ENCODE data around the gene ADCY7. TPM values are rescaled to one million over a fixed set of nuclear protein-coding genes. Genes with fewer than 3 reads are reported as not detected.
"Not testable (repeated sequence)": the region's sequence is repeated elsewhere in the genome, so short reads cannot be mapped to it uniquely, and the experiment has no call there.

The ADCY7 gene
- total RNA-seq, 1 donor from 2014 or later, result 18.6 TPM

GRCh38 chr16:50335196-50335958 lies 69.0 kb downstream of the ADCY7 start:
- DNase-seq (ENCODE audit: low spot score), result no peak

DNA sequence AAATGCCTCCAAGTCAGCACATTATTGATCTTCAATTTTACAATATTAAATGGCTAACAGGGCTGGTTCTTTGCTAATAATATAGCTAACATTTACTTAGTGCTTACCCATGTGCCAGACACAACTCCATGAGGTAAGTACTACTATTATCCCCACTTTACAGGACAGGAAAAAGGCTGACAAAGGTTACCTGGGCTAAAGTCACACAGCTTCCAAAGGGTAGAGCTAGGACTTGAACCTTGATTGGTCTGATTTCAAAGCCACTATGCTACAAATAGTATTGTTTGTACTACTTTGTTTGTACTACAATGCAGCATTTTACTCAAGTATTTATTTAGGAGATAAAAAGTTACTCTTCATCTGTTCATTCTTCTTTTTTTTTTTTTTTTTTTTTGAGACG lies 70.5 kb downstream of the ADCY7 start:
- DNase-seq (ENCODE audit: low spot score), result no peak

DNA sequence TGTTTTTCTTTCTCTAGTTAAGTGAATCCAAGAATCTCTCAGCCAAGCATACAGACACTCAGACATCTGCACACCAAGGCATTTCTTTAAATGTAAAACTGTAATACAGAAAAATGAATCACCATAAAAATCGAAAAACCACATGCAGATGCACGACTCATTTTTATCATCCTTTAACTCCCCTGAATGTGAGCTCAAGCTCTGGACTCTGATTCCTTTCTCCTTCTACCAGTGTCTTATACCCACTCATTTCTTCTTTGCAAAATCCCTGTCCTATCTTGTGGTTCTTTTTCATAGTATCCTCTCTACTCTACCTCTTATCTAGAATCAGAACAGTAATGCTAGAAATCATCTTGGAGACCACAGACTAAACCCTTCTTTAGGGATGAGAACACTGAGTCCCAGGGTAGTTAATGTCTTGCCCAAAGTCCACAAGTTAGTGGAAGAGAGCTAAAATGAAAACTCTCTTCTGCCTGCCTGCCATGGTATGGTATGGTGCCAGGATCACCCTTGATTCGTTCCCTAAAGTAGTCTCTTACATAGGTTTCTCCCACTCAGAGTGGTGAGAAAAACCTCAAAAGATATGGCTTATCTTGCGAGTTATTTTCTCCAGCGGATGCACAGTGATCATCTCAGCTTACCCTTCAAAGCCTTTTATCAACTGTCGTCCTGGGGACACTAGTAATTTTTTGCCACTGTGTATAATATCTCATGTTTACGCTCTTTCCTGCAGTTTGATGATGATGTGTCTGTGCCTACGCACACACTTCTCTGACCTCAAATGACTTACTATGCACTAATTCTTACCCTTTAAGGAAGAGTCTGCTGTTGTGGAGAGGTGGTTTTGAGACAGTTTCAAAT lies 72.2 kb downstream of the ADCY7 start:
- DNase-seq (ENCODE audit: low spot score), result no peak

- DNase-seq (ENCODE audit: low spot score), result no peak
Measured at GRCh38 chr16:50340578-50340977, 74.2 kb downstream of the ADCY7 start.

DNA sequence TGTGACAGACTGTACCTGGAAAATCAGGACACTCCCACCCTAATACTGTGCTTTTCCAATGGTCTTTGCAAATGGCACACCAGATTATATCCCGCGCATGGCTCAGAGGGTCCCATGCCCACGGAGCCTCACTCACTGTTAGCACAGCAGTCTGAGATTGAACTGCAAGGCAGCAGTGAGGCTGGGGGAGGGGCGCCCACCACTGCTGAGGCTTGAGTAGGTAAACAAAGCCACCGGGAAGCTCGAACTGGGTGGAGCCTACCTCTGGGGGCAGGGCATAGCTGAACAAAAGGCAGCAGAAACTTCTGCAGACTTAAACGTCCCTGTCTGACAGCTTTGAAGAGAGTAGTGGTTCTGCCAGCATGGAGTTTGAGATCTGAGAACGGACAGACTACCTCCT lies 77.2 kb downstream of the ADCY7 start:
- DNase-seq (ENCODE audit: low spot score), result not testable (repeated sequence)

DNA sequence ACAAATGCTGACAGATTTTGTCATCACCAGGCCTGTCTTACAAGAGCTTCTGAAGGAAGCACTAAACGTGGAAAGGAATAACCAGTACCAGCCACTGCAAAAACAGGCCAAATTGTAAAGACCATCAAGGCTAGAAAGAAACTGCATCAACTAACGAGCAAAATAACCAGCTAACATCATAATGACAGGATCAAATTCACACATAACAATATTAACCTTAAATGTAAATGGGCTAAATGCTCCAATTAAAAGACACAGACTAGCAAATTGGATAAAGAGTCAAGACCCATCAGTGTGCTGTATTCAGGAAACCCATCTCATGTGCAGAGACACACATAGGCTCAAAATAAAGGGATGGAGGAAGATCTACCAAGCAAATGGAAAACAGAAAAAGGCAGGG lies 78.9 kb downstream of the ADCY7 start:
- DNase-seq (ENCODE audit: low spot score), result not testable (repeated sequence)

GRCh38 chr16:50351116-50351515 lies 84.8 kb downstream of the ADCY7 start:
- DNase-seq (ENCODE audit: low spot score), result no peak

GRCh38 chr16:50351952-50352351 lies 85.6 kb downstream of the ADCY7 start:
- no peak for DNase-seq (ENCODE audit: low spot score)

GRCh38 chr16:50354082-50354481 lies 87.7 kb downstream of the ADCY7 start:
- DNase-seq (ENCODE audit: low spot score), result no peak

DNA sequence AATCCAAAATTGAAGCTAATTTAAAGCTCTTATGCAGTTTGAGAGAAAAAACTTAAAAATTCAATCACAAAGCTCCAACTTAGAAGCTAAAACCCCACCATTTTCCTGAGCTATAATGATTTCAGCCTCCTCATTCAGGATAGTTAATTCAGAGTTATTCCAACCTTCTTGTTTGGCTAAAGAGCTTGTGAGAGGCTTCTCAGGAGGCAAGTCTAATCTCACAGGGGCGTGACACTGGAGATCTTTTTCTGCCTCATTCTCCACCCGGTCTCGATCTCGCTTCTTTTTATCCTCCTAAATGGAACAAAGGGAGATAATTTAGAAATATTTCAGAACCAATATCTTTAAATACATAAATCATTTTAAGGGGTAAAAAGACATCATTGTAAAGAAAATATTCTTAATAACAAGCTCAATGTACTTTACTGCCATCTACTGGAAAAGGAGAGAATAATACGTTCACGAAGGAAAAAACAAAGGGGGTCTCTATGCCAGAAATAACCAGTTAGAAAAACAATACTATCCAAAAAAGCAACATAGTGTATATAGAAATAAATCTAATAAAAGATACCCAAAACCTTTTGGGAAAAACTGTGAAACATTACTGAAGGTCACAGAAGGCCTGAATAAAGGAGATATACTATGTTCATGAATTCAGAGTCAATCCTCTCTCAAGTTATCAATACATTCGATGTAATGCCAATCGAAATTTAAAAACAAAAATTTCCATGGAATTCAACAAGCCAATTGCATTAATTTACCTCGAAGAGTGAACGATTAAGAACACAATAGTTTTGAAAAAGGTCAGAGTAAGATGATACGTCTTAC lies 88.5 kb downstream of the ADCY7 start:
- DNase-seq (ENCODE audit: low spot score), result no peak

GRCh38 chr16:50359626-50360025 lies 93.3 kb downstream of the ADCY7 start:
- no peak for DNase-seq (ENCODE audit: low spot score)

DNA sequence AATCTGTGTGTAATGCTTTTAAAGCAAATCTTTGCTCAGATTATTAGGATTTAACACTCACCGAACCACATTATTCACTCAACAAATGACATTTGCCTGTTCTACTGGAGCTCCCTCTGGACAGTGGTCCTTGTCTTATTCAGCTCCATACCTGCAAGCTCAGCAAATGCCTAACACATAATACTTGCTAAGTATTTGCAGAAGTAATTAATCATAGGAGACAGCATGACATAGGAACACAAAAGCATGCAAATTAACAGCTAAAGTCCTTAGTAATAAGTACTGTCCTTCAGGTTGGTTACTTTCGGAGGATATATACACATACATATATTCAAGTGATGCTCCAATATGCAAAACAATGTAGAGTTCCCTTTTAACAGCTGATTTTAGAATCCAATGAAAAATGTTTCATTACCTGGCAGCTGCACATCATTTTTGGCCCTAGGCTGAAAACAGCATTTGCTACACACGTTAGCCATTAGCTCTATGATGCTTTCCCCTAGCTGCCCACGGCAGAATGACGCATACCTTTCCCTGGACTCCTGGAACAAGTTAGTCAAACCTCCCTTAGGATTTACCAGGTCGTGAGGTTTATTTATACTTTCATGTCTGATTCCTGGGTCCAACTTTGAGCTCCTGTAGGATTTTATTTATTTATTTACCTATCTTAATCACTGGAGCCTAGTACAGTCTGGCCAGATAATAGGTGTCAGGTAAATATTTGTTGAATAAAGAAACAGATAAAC lies 93.9 kb downstream of the ADCY7 start:
- DNase-seq (ENCODE audit: low spot score), result no peak

DNA sequence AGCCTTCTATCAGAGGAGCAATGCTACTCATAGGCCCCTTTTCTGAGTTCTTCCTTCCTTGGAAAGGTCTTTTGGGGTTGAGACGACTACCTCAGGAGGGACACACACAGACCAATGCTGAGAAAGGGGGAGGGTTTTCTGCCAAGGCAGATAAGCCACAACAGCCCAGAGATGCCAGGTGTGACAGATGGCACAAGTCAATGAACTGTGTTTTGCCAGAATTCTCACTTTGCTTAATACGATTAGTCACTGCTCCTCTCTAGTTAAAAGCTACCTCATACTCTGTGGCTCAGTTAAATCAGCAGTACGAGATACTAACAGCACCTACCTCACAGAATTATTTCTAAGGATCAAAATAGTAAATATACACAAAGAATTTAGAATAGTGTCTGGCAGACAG lies 94.4 kb downstream of the ADCY7 start:
- DNase-seq (ENCODE audit: low spot score), result no peak

DNA sequence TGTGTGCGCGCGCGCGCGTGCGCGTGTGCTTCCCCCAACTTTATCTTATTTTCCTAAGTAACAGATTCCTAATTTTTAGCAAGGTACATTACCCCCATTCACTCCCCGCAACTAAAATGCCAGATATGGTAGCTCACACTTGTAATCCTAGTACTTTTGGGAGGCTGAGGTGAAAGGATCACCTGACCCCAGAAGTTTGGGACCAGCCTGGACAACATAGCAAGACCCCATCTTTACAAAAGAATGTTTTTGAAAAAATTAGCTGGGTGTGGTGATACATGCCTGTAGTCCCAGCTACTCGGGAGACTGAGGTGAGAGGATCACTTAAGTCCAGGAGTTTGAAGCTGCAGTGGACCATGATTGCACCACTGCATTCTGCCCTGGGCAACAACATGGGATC lies 97.3 kb downstream of the ADCY7 start:
- DNase-seq (ENCODE audit: low spot score), result no peak

DNA sequence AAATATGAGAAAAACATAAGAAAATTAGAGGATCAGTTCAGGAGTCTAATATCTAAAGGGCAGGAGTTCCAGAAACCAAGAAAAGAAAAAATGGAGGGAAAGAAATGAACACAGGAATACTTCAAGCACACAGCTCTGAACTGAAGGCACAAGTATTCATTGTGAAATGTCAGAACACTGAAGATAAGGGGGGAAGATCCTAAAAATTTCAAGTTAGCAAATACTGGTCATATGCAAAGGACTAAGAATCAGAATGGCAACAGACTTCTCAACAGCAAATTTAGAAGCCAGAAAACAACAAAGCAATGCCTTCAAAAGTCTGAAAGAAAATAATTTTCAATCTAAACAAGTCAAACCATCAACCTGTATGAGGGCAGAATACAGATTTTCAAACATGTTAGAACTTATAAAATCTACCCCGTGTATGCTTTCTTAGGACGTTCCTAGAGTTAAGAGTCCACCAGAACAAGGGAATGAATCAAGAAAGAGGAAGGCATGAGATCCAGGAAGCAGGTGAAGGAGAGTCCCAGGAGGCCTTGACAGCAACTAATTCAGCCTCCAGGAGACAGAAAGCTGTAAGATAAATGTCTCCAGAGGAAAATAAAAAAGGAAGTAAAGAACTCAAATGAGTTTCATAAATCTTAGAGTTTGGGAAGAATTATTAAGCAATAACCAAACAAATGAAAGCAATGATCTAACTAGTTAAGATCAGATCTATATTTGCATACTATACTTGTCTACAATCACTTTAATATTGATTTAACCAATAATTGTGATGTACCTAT lies 99.6 kb downstream of the ADCY7 start:
- no peak for DNase-seq (ENCODE audit: low spot score)

Other genes with a start within 250 kb of the ADCY7 start
- 21.9 TPM for gene CNEP1R1, start 241.3 kb upstream of the ADCY7 start, total RNA-seq
- gene HEATR3, start 200.6 kb upstream of the ADCY7 start, total RNA-seq, result 26.1 TPM
- 17.4 TPM for gene TENT4B, start 113.2 kb upstream of the ADCY7 start, total RNA-seq
- 63.7 TPM for gene BRD7, start 102.4 kb downstream of the ADCY7 start, total RNA-seq